Hematopoietic multipotent progenitor cell treated with erythropoietin and hydrocortisone succinate and interleukin-3 and kit ligand, for 15 days (in vitro differentiated cells): ENCODE results near the gene FBXO7.
A peak's percentile ranks its signal among the peaks of the same experiment; 100 is the strongest.

Source experiments
- DNase-seq: peaks from one replicate; pipeline ENCODE4 v3.0.0-alpha.2; 2015; ENCODE audit warnings: low spot score

Gene FBXO7

DNA sequence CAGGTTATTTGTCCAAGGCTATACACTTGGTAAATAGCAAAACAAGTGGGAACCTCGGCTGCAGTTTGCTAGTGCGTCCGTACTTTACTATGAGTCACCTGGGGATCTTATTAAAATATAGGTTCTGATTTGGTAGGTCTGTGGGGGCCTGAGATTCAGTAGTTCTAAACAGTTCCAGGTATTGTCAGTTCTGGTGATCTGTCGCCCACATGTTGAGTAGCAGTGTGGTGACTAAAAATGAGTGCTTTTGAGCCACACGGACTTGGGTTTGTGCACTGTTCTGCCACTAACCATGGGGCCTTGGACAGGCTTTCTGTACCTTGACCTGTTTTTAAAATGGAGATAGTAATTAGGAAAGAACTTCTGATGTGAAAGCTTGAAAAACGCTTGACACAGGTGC is 15.7 kb downstream of the FBXO7 start:
- DNase-seq, result no peak

DNA sequence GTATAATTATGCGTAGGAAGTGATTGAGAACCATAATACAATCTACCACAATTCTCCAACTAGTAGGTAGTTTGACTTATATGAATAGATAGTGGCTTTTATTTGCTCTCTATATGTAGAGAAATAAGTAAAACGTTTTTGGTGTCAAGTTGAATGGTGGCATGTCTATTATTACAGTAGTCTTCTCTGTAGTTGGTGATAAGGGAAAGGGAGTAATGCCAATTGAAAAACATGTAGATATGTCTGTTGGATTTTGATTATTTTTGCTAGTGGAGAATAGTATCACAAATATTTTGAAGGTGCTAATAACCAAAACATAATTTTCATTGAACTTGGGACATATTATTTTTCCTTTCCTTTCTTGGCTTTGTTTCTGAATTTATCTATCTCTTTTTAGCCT is 17.5 kb downstream of the FBXO7 start:
- DNase-seq, result no peak

DNA sequence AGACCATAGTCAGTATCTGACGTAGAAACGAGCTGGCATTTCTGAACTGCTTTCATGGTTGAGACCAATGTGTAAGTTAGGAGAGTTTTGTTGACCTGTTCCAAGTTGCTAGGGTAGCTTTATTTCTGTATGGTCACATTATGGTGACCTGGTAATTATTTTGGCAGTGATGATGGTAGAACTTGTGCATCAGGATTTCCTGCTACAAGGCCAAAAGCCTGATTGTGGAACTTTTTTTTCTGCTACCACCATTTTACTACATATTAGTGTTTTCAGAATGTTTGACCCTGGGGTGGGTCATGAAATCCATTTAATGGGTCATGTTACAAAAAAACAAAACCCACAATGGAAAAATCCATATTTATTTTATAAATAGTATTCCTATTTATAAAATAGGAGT is 18.9 kb downstream of the FBXO7 start:
- DNase-seq, result no peak

DNA sequence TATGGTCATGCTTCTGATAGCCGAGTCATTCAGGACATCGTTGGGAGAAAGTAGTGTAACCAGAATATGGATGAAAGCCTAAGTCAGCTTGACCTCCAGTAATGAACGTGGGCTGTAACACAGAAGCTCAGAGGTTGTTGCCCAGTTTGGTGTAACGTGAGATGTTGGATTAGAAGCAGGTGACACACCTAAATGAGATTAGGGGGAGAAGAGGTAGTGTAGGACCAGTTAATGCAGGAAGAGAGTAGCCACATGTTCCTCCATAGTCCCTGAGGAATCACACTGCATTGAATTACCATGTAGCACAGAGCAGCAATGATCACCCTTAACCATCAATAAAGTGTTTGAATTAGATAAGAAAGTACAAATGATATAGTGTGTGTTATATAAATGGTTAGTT is 20.4 kb downstream of the FBXO7 start:
- no peak for DNase-seq

DNA sequence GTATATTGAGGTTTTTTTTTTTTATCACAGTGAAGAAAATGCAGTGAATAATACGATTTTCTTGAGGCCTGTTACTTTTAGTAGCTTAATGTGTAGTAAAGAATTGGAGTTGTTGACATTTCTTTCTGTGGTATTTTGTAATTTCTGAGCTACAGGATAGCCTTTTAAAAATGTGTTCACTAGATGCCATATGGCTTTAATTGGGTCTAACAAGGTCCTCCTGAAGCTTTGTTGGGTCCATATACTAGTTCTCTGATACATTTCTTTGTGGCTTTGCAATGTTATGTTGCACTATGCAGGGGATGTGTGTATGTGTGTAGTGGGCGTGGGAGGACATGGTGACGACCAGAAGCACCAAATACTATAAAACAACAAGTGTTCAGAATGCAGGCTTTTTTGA is 25.1 kb downstream of the FBXO7 start:
- DNase-seq, result no peak

DNA sequence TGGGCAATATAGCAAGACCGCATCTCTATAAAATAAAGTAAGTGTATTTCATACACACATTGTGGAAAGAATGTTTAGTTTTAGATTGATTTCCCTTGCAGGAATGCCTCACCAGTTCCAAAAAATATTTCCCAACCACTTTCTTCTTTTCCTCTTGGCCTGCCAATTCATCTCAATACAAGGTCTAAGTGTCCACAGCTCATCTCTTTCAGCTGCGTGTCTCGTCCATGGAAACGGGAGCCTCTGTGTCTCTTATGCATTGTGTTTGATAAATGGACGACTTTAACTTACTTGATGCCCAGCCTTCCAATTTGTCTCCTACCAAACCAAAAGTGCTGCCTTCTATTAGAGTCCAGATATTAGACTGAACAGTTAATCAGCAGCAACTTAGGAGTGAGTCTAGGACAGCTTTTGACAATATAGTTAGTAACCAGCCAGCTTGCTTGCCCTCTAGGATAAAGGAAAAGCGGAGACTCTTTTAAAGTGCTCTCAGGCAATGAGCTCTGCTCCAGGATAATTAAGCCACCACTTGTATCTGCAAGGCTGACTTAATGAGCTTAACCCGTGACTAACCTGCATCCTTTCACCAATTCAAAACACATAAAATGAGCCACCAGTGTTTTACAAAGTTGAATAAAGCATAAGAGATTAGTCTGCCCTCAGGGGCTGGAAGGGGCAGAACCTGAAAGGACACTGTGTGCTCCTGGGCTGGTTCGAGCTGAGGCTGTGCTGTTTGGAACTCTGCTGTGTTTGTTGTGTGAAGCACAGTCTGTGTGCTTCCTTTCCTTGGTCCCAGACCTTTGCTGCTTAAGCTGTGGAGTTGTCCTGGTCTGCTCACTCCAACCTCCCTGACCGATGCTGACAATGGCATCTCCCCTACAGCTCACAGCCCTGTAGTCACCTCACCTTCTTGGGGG is 27.5 kb downstream of the FBXO7 start:
- DNase-seq, result no peak

DNA sequence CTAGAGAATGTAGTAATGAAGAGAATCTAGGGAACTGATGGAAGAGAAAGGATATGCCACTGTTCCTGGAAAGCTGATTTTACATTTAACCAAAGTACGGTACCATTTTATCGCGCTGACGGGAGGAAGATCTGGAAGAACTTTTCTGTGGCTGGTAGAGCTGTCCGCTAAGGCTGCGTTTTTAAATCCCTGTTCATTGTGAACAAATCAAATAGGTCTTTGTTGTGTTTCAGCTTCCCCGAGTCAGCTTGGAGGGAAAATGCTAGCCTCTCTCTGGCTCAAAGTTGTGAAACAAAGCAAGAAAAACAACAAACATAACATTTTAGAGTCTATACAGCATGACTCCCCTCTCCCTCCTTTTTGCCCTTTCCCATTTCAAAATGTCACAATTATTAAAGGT is 34.4 kb downstream of the FBXO7 start:
- DNase-seq, result no peak

DNA sequence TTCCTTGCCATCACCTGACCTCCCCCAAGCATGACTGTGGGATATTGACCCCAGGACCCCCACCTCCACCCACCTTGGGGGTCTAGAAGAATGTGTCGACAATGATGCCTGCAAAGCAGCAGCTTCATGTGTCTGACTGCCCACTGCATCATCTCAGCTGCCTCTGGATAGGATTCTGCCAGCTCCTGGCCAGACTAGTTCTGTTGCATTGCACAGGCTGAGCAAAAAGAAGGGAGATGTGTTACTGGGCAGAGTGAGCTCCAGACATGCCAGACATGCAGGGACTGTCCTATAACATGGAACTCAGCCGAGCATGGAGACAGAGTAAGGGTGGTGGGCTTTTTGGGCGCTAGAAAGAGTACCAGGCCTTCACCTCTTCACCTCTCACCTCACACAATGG is 36.7 kb downstream of the FBXO7 start:
- no peak for DNase-seq

DNA sequence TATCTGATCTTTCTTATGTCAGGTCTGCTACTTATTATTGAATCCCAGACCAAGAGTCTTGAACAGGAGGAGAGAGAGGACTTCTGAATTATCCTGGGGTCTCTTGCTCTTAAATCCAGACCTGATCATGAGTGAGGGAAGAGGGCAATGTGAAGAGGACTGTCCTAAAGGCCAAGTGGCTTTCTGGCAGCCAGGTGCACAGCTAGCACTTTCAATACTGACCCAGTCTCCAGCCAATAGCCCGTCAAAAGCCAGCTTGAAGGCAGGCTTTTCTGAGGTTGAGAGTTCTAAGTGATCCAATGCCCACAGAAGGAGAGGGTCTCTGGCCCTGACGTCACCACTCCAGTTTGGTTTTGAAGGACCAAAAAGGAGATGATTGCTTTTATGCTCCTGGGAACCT is 37.2 kb downstream of the FBXO7 start:
- no peak for DNase-seq

DNA sequence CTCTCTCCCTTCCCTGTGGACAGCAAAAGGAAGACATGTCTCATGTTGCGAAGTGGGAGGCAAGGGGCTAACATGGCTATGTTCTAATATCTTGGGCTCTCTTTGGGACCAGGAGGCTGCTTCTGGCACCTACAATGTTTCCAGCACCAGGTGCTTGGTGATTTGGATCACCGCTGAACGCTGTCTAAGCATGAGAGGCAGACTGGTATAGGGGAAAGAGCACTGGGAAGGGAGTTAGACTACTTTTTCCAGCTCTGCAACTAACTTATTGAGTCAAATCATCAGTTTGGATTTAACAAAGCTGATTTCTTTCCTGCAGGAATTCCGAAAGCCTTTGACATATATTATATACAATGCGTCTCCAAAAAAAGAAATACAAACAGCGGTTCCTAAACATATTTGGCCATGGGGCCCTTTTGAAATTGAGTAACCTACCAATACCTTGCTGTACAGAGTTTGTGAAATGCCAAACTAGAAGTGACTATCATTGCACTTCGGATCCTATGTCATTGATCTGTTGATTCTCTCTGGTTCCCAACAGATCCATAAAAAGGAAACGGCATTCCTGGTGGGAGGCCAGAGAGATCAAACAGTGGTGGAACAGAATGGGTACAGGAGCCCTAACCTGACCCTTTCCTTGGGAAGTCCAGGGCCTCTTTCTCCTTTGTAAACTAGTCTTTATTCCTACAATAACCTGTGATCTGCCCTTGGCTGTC is 37.8 kb downstream of the FBXO7 start:
- no peak for DNase-seq

DNA sequence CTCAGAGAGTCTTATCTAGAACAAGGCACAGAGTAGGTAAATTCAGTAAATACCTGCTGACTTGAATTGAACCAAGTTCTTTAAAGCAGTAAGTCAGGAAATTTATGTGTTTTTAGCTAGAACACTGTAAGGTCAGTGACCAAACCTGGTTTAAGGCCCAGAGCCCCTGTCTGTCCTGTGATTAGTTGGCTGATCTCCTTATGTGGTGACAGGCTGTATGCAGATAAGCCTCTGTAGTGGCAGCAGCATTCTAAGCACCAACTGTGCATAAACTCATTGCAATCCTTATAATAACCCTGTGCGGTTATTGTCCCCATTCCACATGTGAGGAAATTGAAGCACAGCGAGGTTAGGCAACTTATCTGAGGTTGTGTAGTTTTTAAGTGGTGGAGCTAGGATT is 40.5 kb downstream of the FBXO7 start:
- no peak for DNase-seq

DNA sequence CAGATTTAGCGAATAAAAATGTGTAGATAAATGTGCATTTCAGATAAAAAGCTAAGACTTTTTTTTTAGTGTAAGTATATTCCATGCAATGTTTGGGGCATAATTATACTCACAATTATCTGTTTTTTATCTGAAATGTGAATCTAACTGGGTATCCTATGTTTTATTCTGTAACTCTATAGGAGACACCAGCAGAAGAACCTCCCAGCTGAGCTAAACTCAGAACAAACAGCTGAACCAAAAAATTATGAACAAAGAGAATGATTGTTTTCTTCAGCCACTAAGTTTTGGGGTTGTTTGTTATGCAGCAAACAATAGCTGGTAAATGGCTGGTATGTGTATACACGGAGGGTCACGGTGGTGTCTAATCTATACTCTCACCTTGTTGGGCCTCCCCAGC is 42.9 kb downstream of the FBXO7 start:
- no peak for DNase-seq

DNA sequence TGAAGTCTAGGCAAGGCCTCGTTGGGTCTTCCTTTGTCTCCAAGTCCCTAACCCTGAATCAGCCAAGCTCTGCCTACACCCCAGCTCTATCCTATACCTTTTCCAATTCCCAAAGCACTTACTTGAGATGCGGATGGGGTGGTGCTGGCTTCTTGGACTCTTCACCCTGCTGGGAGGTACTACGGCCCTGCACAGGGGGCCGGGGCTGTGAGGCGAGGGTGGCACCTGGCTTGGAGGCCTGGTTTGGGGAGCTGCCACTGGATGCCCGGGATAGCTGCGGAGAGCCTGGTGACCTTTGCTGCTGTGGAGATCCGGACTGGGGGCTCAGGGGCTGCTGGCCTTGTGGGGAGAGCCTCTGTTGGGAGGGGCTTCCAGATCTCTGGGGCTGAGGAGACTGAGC is 43.3 kb downstream of the FBXO7 start:
- no peak for DNase-seq

DNA sequence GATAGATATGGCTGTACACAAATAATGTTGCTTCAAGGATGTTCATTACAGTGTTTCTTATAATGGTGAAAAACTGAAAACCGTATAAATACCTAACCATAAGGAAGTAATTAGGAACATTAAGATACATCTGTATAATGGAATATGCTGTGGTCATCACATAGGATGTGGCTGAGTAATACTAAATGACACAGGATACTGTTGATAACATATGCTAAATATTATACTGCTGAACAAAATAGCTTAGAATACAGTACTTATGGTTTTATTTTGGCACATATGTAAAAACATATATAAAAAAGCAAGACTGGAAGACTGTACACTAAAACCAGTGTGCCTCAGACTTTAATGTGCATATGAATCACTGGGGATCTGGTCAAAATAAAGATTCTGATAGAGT is 43.8 kb downstream of the FBXO7 start:
- DNase-seq, result no peak

DNA sequence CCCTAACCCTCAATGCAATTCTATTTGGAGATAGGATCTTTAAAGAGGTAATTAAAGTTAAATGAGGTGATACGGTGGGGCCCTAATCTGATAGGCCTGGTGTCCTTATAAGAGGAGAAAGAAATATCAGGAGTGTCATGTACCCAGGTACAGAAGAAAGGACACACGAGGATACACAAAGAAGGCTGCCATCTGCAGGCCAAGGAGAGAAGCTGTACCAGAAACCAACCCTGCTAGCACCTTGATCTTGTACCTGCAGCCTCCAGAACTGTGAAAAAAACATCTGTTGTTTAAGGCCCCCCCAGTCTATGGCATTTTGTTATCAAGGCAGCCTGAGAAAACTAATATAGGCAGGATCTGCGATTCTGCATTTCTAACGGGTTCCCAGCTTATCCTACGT is 44.2 kb downstream of the FBXO7 start:
- DNase-seq, result peak; percentile 38

DNA sequence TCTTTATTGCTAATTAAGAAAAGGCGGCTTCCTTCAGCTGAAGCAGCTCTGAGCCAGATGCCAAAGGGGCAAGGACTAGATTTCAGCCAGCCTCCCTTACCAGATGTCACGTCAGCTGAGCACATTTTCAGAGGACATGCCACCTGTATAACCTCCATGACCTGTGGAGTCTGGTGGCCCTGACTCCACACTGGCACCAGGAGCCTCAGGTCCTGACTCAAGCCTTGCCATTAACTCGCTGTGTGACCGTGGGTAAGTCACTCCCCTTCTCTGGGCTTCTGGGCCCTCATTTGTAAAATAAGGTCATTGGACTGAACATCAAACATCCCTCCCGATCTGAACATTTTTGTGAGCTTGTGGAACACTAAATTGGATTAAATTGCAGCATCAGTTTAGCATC is 46.0 kb downstream of the FBXO7 start:
- no peak for DNase-seq

DNA sequence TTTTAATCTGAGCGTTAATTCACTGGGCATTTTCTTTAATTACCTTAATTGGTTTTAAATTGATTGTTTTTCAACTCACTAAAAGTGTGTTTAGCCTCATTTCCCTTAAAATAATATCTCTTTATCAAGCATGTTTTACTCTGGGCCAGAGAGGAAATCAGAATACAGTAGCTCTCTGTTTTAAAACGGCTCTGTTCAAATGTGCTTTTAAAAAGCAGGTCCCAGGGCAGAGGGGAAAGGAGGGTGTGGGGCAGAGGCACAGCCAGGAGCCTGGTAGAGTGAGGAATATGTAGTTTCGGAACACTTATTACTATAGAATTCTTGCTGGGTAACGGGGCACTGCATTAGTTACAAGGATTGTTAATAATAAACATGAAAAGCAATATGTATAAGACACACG is 47.6 kb downstream of the FBXO7 start:
- no peak for DNase-seq

DNA sequence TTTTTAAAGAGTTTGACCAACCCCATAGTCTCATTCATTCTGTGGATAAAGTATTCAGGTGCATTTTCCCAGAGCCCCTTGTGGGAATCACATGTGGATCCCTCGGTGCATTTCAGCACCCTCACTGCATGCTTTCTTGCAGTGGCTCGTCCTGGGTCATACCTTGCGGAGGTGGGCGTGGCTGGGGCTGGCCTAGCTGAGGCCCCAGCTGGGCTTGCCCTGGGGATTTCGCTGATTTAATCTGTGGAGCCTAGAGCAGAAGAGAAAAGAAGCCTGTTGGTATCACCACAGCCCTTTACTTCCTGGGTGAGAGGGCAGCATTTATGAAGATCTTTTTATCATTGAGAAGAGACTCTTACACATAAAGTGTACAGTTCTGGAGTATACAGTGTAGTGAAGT is 53.1 kb downstream of the FBXO7 start:
- no peak for DNase-seq

DNA sequence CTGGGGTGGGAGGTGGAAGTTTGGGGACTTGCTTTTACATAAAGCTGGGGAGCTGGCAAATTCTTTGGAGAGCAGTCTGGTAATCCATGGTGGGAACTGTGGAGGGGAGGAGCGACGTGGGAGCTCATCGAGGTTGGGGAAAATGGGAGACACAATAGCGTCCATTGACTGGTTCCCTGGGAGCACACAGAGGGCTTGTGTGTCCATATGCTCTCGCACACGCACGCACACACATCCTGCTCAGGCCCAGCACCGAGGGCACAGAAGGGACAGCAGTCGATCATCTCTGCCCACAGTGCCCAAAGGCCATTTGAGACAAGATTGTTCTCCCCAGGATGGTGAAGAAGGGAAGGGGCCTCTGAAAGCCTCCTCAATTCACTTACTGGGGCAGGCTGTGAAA is 53.7 kb downstream of the FBXO7 start:
- no peak for DNase-seq

DNA sequence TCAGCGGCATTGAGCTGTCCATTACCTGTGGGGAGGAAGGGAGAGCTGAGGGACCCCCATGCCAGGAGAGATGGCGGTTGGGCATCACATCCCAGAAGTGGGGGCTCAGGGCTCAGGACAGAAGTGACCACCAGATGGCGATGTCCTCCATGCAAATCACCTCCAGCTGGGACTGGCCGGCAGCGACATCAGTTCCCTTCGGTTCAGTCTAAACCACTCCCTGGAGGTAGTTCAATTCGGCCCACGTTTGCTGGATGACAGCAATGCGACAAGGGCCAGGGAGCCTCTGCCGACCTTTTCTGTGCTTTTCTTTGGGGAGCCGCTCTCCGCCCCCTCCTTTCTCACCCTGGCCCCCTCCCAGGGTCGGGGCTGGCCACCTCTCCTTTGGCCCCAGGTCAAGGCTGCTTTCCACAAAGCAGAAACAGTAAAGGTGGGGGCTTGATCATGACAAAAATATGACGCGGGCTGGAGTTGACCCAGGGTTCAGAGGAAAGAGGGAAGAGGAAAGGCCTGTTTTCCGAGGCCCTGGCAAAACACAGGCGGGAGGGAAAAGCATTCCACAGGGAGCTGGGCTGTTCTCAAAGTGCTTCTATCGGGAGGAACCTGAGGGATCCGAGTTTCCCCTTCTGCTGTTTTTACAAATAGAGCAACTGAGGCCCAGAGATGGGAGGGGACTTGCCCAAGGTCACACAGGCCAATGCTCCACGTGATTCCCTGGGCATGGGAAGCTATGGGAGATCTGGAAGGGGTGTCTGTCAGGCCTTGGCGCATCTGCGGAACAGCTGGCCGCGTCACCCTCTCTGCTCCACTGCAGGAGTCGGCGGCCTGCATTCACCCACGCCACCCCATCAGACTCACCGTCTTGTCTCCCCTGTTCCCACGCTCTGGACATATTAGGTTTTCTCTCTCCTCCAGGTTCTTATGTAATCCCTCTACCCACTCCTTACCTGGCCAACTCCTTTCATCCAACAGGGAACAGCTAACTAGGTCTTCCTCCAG is 54.7 kb downstream of the FBXO7 start:
- peak; percentile 79 for DNase-seq

DNA sequence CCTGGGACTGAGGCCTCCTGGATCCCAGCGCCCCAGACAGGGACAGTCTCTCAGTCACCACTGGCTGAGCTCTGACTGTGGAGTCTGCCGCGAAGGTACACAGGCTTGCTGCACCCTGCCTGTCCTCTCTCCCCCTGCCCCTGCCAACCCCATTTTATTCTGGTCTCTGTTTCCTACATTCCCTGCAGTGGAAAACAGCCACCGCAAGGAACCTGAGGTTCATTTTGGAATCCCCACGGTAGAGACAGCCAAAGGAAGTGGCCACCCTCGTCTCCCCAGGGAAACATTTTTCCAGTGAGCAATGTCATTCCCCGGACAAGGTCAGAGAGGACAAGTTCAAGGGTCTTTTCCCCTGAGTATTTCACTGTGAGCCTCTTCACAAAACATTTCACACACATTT is 56.6 kb downstream of the FBXO7 start:
- no peak for DNase-seq
